ENCODE measurements around the gene SLC6A1.

Gene SLC6A1

GRCh38 chr3:10968401-10968800 is 24.1 kb upstream of the SLC6A1 start:
- in situ Hi-C loops (cut with MboI; ENCODE audit: low sequenced_read_pairs): loop anchor here (25.0 kb wide), 1 partner anchor 694 kb away; no protein-coding TSS in a partner anchor

- in situ Hi-C loops (cut with MboI; ENCODE audit: low sequenced_read_pairs): loop anchor here (25.0 kb wide), 1 partner anchor 692 kb away; no protein-coding TSS in a partner anchor
Measured at GRCh38 chr3:10970306-10970960, 22.1 kb upstream of the SLC6A1 start.

GRCh38 chr3:10972072-10972782 is 20.3 kb upstream of the SLC6A1 start:
- in situ Hi-C loops (cut with MboI; ENCODE audit: low sequenced_read_pairs): loop anchor here (25.0 kb wide), 1 partner anchor 690 kb away; no protein-coding TSS in a partner anchor

GRCh38 chr3:10973046-10973595 is 19.4 kb upstream of the SLC6A1 start:
- in situ Hi-C loops (cut with MboI; ENCODE audit: low sequenced_read_pairs): loop anchor here (25.0 kb wide), 1 partner anchor 689 kb away; no protein-coding TSS in a partner anchor

- in situ Hi-C loops (cut with MboI; ENCODE audit: low sequenced_read_pairs): loop anchor here (25.0 kb wide), 1 partner anchor 688 kb away; no protein-coding TSS in a partner anchor
Measured at GRCh38 chr3:10974131-10974530, 18.4 kb upstream of the SLC6A1 start.

GRCh38 chr3:10974746-10975375 is 17.7 kb upstream of the SLC6A1 start:
- in situ Hi-C loops (cut with MboI; ENCODE audit: low sequenced_read_pairs): loop anchor here (25.0 kb wide), 1 partner anchor 687 kb away; no protein-coding TSS in a partner anchor

GRCh38 chr3:10975695-10976234 is 16.8 kb upstream of the SLC6A1 start:
- in situ Hi-C loops (cut with MboI; ENCODE audit: low sequenced_read_pairs): no loop called here

- in situ Hi-C loops (cut with MboI; ENCODE audit: low sequenced_read_pairs): no loop called here
Measured at GRCh38 chr3:10976770-10977169, 15.8 kb upstream of the SLC6A1 start.

GRCh38 chr3:10977892-10978510 is 14.5 kb upstream of the SLC6A1 start:
- in situ Hi-C loops (cut with MboI; ENCODE audit: low sequenced_read_pairs): no loop called here

GRCh38 chr3:10978956-10979355 is 13.6 kb upstream of the SLC6A1 start:
- in situ Hi-C loops (cut with MboI; ENCODE audit: low sequenced_read_pairs): no loop called here

- in situ Hi-C loops (cut with MboI; ENCODE audit: low sequenced_read_pairs): no loop called here
Measured at GRCh38 chr3:10980312-10980711, 12.2 kb upstream of the SLC6A1 start.

GRCh38 chr3:10981031-10981430 is 11.5 kb upstream of the SLC6A1 start:
- in situ Hi-C loops (cut with MboI; ENCODE audit: low sequenced_read_pairs): no loop called here

- in situ Hi-C loops (cut with MboI; ENCODE audit: low sequenced_read_pairs): no loop called here
Measured at GRCh38 chr3:10981961-10982360, 10.6 kb upstream of the SLC6A1 start.

- in situ Hi-C loops (cut with MboI; ENCODE audit: low sequenced_read_pairs): no loop called here
Measured at GRCh38 chr3:10982782-10983181, 9.8 kb upstream of the SLC6A1 start.

- in situ Hi-C loops (cut with MboI; ENCODE audit: low sequenced_read_pairs): no loop called here
Measured at GRCh38 chr3:10983219-10983916, 9.2 kb upstream of the SLC6A1 start.

- in situ Hi-C loops (cut with MboI; ENCODE audit: low sequenced_read_pairs): no loop called here
Measured at GRCh38 chr3:10984371-10984896, 8.1 kb upstream of the SLC6A1 start.

GRCh38 chr3:10985181-10985580 is 7.4 kb upstream of the SLC6A1 start:
- in situ Hi-C loops (cut with MboI; ENCODE audit: low sequenced_read_pairs): no loop called here

- in situ Hi-C loops (cut with MboI; ENCODE audit: low sequenced_read_pairs): no loop called here
Measured at GRCh38 chr3:10986592-10986991, 6.0 kb upstream of the SLC6A1 start.

- in situ Hi-C loops (cut with MboI; ENCODE audit: low sequenced_read_pairs): no loop called here
Measured at GRCh38 chr3:10988001-10988665, 4.4 kb upstream of the SLC6A1 start.
